ENCODE results near the gene ANGPTL1. TPM values are rescaled to one million over a fixed set of nuclear protein-coding genes. Genes with fewer than 3 reads are reported as not detected.

Gene ANGPTL1
- total RNA-seq, 1 donor from 2014 or later = not detected

- Histone ChIP-seq H3K9me3 (ENCODE audit: low read depth) (no peaks in the 10 kb centered on the region), H3K4me1 (no peaks in the 10 kb centered on the region), H3F3A (ENCODE audit: low read depth) (no peaks in the 10 kb centered on the region), H2AFZ (replicated peaks) (no peak overlapping the region), H3K27me3 (no peaks in the 10 kb centered on the region), H3K4me2 (no peak overlapping the region), H3K9ac (no peak overlapping the region), H3K4me3 (no peak overlapping the region), H4K20me1 (ENCODE audit: low read depth) (no peaks in the 10 kb centered on the region), H3K36me3 (no peaks in the 10 kb centered on the region), H3K79me2 (ENCODE audit: low read depth) (no peaks in the 10 kb centered on the region), H3K27ac (no peak overlapping the region)
- no peaks in the 10 kb centered on the region for H3K27me3 Mint-ChIP-seq (ENCODE audit: insufficient read depth, low read depth)
- no peak overlapping the region for H3K27ac Mint-ChIP-seq
- peaks cover 28% of the 10 kb centered on the region for H3K36me3 Mint-ChIP-seq
- no peaks in the 10 kb centered on the region for H3K4me1 Mint-ChIP-seq
- TF ChIP-seq, protein P1, sequence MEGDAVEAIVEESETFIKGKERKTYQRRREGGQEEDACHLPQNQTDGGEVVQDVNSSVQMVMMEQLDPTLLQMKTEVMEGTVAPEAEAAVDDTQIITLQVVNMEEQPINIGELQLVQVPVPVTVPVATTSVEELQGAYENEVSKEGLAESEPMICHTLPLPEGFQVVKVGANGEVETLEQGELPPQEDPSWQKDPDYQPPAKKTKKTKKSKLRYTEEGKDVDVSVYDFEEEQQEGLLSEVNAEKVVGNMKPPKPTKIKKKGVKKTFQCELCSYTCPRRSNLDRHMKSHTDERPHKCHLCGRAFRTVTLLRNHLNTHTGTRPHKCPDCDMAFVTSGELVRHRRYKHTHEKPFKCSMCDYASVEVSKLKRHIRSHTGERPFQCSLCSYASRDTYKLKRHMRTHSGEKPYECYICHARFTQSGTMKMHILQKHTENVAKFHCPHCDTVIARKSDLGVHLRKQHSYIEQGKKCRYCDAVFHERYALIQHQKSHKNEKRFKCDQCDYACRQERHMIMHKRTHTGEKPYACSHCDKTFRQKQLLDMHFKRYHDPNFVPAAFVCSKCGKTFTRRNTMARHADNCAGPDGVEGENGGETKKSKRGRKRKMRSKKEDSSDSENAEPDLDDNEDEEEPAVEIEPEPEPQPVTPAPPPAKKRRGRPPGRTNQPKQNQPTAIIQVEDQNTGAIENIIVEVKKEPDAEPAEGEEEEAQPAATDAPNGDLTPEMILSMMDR (IDR thresholded peaks at IDR 0.05) = no peak
- TF ChIP-seq EZH2phosphoT487 (IDR thresholded peaks at IDR 0.05) (no peak), EZH2 (IDR thresholded peaks at IDR 0.05) (no peak)
- H3K9me3 Mint-ChIP-seq = no peaks in the 10 kb centered on the region
- H3K4me3 Mint-ChIP-seq = no peak overlapping the region
- DNase-seq (ENCODE audit: low spot score) = no peak
Observed at GRCh38 chr1:178818416-178818815, 52.5 kb downstream of the ANGPTL1 start.

- Mint-ChIP-seq H3K27ac (no peak overlapping the region), H3K4me1 (no peaks in the 10 kb centered on the region), H3K27me3 (ENCODE audit: insufficient read depth, low read depth) (no peaks in the 10 kb centered on the region), H3K36me3 (peaks cover 29% of the 10 kb centered on the region), H3K9me3 (no peaks in the 10 kb centered on the region), H3K4me3 (no peak overlapping the region)
- H2AFZ ChIP-seq (replicated peaks) = no peak overlapping the region
- no peaks in the 10 kb centered on the region for H3K27me3 ChIP-seq
- H3F3A ChIP-seq (ENCODE audit: low read depth) = no peaks in the 10 kb centered on the region
- no peak overlapping the region for H3K27ac ChIP-seq
- TF ChIP-seq, protein P1 (IDR thresholded peaks at IDR 0.05) = no peak
- no peak for TF ChIP-seq EZH2 (IDR thresholded peaks at IDR 0.05)
- TF ChIP-seq EZH2phosphoT487 (IDR thresholded peaks at IDR 0.05) = no peak
- H3K9me3 ChIP-seq (ENCODE audit: low read depth) = no peaks in the 10 kb centered on the region
- H3K4me2 ChIP-seq = no peak overlapping the region
- H3K36me3 ChIP-seq = no peaks in the 10 kb centered on the region
- H3K79me2 ChIP-seq (ENCODE audit: low read depth) = no peaks in the 10 kb centered on the region
- no peak overlapping the region for H3K9ac ChIP-seq
- H4K20me1 ChIP-seq (ENCODE audit: low read depth) = no peaks in the 10 kb centered on the region
- H3K4me1 ChIP-seq = no peaks in the 10 kb centered on the region
- no peak overlapping the region for H3K4me3 ChIP-seq
- DNase-seq (ENCODE audit: low spot score) = no peak
Observed at GRCh38 chr1:178810585-178810984, 60.3 kb downstream of the ANGPTL1 start.

GRCh38 chr1:178808529-178808928, 62.3 kb downstream of the ANGPTL1 start:
- no peak for DNase-seq (ENCODE audit: low spot score)
- H3K36me3 Mint-ChIP-seq = peaks cover 19% of the 10 kb centered on the region
- no peaks in the 10 kb centered on the region for H3K36me3 ChIP-seq
- no peak overlapping the region for H3K4me2 ChIP-seq
- no peak overlapping the region for H2AFZ ChIP-seq (replicated peaks)
- no peak overlapping the region for H3K4me3 Mint-ChIP-seq
- no peaks in the 10 kb centered on the region for H3K79me2 ChIP-seq (ENCODE audit: low read depth)
- no peaks in the 10 kb centered on the region for H4K20me1 ChIP-seq (ENCODE audit: low read depth)
- H3K27ac ChIP-seq = no peak overlapping the region
- peaks cover 2% of the 10 kb centered on the region for H3K9me3 Mint-ChIP-seq
- no peaks in the 10 kb centered on the region for H3K27me3 ChIP-seq
- H3K9ac ChIP-seq = no peak overlapping the region
- no peak overlapping the region for H3K4me3 ChIP-seq
- H3K9me3 ChIP-seq (ENCODE audit: low read depth) = no peaks in the 10 kb centered on the region
- no peaks in the 10 kb centered on the region for H3K4me1 Mint-ChIP-seq
- no peaks in the 10 kb centered on the region for H3K4me1 ChIP-seq
- H3K27me3 Mint-ChIP-seq (ENCODE audit: insufficient read depth, low read depth) = no peaks in the 10 kb centered on the region
- TF ChIP-seq, protein P1 (IDR thresholded peaks at IDR 0.05) = no peak
- no peak for TF ChIP-seq EZH2 (IDR thresholded peaks at IDR 0.05)
- TF ChIP-seq EZH2phosphoT487 (IDR thresholded peaks at IDR 0.05) = no peak
- H3F3A ChIP-seq (ENCODE audit: low read depth) = no peaks in the 10 kb centered on the region
- no peak overlapping the region for H3K27ac Mint-ChIP-seq

All from neural progenitor cell (in vitro differentiated cells).